H9 (cell line): ENCODE measurements around the gene PDHX. TPM values are rescaled to one million over a fixed set of nuclear protein-coding genes. Genes with fewer than 3 reads are reported as not detected.

Experiments
- DNase-seq: peaks from one replicate; pipeline ENCODE4 v3.0.0-alpha.2; 2017
- H2AFZ ChIP-seq: one replicate; pipeline ENCODE4 v1.6.1; 2013; ENCODE audit warnings: mild to moderate bottlenecking, low read length, control low read depth, moderate library complexity
- H2AK5ac ChIP-seq: 2 replicates; pipeline ENCODE4 v1.6.1; 2013; ENCODE audit warnings: low read length, control low read depth, mixed read lengths; ENCODE audit not compliant: insufficient read length
- H2BK120ac ChIP-seq: one replicate; pipeline ENCODE4 v1.6.1; 2013; ENCODE audit warnings: low read depth, mild to moderate bottlenecking, low read length, control low read depth, inconsistent platforms; ENCODE audit not compliant: poor library complexity, severe bottlenecking
- H2BK12ac ChIP-seq: 2 replicates; pipeline ENCODE4 v1.6.1; 2013; ENCODE audit warnings: low read length, control low read depth, mixed read lengths, low read depth; ENCODE audit not compliant: insufficient read length
- H2BK15ac ChIP-seq: 2 replicates; pipeline ENCODE4 v1.6.1; 2013; ENCODE audit warnings: low read depth, low read length, control low read depth
- H2BK20ac ChIP-seq: one replicate; pipeline ENCODE4 v1.6.1; 2013; ENCODE audit warnings: low read depth, mild to moderate bottlenecking, low read length, control low read depth, inconsistent platforms; ENCODE audit not compliant: poor library complexity, severe bottlenecking
- H2BK5ac ChIP-seq: 2 replicates; pipeline ENCODE4 v1.6.1; 2013; ENCODE audit warnings: low read length, control low read depth, mixed read lengths; ENCODE audit not compliant: insufficient read length
- H3K14ac ChIP-seq: 2 replicates; pipeline ENCODE4 v1.6.1; 2013; ENCODE audit warnings: low read length, control low read depth; ENCODE audit not compliant: insufficient read depth
- H3K18ac ChIP-seq: 2 replicates; pipeline ENCODE4 v1.6.1; 2013; ENCODE audit warnings: low read depth, mild to moderate bottlenecking, mixed read lengths, low read length, control low read depth; ENCODE audit not compliant: insufficient read length
- H3K23ac ChIP-seq: 2 replicates; pipeline ENCODE4 v1.6.1; 2013; ENCODE audit warnings: low read length, control low read depth, mixed read lengths, low read depth; ENCODE audit not compliant: insufficient read length
- H3K23me2 ChIP-seq: 2 replicates; pipeline ENCODE4 v1.6.1; 2013; ENCODE audit warnings: low read depth, mild to moderate bottlenecking, mixed read lengths, low read length, control low read depth; ENCODE audit not compliant: insufficient read length, poor library complexity, severe bottlenecking
- H3K27ac ChIP-seq: 2 replicates; pipeline ENCODE4 v1.5.1; 2013; ENCODE audit warnings: low read length, control low read depth, mixed read lengths, low read depth; ENCODE audit not compliant: insufficient read length
- H3K27me3 ChIP-seq: 2 replicates; pipeline ENCODE4 v1.6.1; 2013; ENCODE audit warnings: low read length, control low read depth, inconsistent platforms; ENCODE audit not compliant: insufficient read depth
- H3K4ac ChIP-seq: 2 replicates; pipeline ENCODE4 v1.6.1; 2013; ENCODE audit warnings: low read depth, mild to moderate bottlenecking, control low read depth, inconsistent platforms, low read length, moderate library complexity
- H3K4me1 ChIP-seq: 2 replicates; pipeline ENCODE4 v1.6.1; 2013; ENCODE audit warnings: low read length, control low read depth, inconsistent platforms; ENCODE audit not compliant: insufficient read depth
- H3K4me2 ChIP-seq: 2 replicates; pipeline ENCODE4 v1.6.1; 2013; ENCODE audit warnings: low read length, control low read depth, mixed read lengths; ENCODE audit not compliant: insufficient read length, insufficient read depth
- H3K56ac ChIP-seq: 2 replicates; pipeline ENCODE4 v1.6.1; 2013; ENCODE audit warnings: low read depth, mild to moderate bottlenecking, mixed read lengths, low read length, control low read depth; ENCODE audit not compliant: insufficient read length
- H3K79me1 ChIP-seq: 2 replicates; pipeline ENCODE4 v1.6.1; 2013; ENCODE audit warnings: low read depth, mild to moderate bottlenecking, moderate library complexity, low read length, control low read depth, inconsistent platforms; ENCODE audit not compliant: insufficient read depth, poor library complexity, severe bottlenecking
- H3K79me2 ChIP-seq: 2 replicates; pipeline ENCODE4 v1.6.1; 2013; ENCODE audit warnings: low read length, control low read depth, inconsistent platforms; ENCODE audit not compliant: insufficient read depth
- H3K9ac ChIP-seq: 2 replicates; pipeline ENCODE4 v1.6.1; 2013; ENCODE audit warnings: low read length, control low read depth, mixed read lengths; ENCODE audit not compliant: insufficient read length; ENCODE audit errors: extremely low read depth
- H3K9me3 ChIP-seq: one replicate; pipeline ENCODE4 v1.6.1; 2013; ENCODE audit warnings: low read depth, low read length, inconsistent platforms; ENCODE audit not compliant: control insufficient read depth
- H3T11ph ChIP-seq: one replicate; pipeline ENCODE4 v1.6.1; 2013; ENCODE audit warnings: mild to moderate bottlenecking, low read length, control low read depth, inconsistent platforms
- H4K20me1 ChIP-seq: one replicate; pipeline ENCODE4 v1.6.1; 2013; ENCODE audit not compliant: control insufficient read depth, insufficient read length, insufficient read depth
- H4K5ac ChIP-seq: 2 replicates; pipeline ENCODE4 v1.6.1; 2013; ENCODE audit warnings: low read depth, mild to moderate bottlenecking, mixed read lengths, low read length, control low read depth; ENCODE audit not compliant: insufficient read length
- H4K8ac ChIP-seq: replicated peaks from 2 replicates; pipeline ENCODE4 v1.6.1; 2013; ENCODE audit warnings: low read length, control low read depth, mixed read lengths, low read depth; ENCODE audit not compliant: insufficient read length
- H4K91ac ChIP-seq: 2 replicates; pipeline ENCODE4 v1.6.1; 2013; ENCODE audit warnings: low read depth, mild to moderate bottlenecking, moderate library complexity, mixed read lengths, low read length, control low read depth; ENCODE audit not compliant: insufficient read length
- H3K27ac Mint-ChIP-seq, 3 experiments: 2 replicates in 2 of 3; 3 replicates in 1 of 3; pipeline ENCODE4 v1.8.0; 2020 to 2021; ENCODE audit warnings: mixed read lengths in 3 of 3, mild to moderate bottlenecking in 1 of 3, moderate library complexity in 1 of 3
- H3K27me3 Mint-ChIP-seq: 2 replicates; pipeline ENCODE4 v1.8.0; 2021; ENCODE audit warnings: low read depth, mild to moderate bottlenecking, moderate library complexity, mixed read lengths
- H3K36me3 Mint-ChIP-seq, 3 experiments: 2 replicates in 2 of 3; 3 replicates in 1 of 3; pipeline ENCODE4 v1.8.0; 2020 to 2021; ENCODE audit warnings: low read depth in 3 of 3, mixed read lengths in 3 of 3; ENCODE audit not compliant: insufficient read depth in 1 of 3
- H3K4me1 Mint-ChIP-seq, 2 experiments: 2 replicates each; pipeline ENCODE4 v1.8.0; 2020; ENCODE audit warnings: mixed read lengths in 2 of 2
- H3K4me3 Mint-ChIP-seq, 2 experiments: 2 replicates in 1 of 2; 3 replicates in 1 of 2; pipeline ENCODE4 v1.8.0; 2020 to 2021; ENCODE audit warnings: mild to moderate bottlenecking in 2 of 2, mixed read lengths in 2 of 2, moderate library complexity in 1 of 2
- H3K9me3 Mint-ChIP-seq, 2 experiments: 2 replicates in 1 of 2; 3 replicates in 1 of 2; pipeline ENCODE4 v1.8.0; 2020; ENCODE audit warnings: mild to moderate bottlenecking in 2 of 2, mixed read lengths in 2 of 2, moderate library complexity in 1 of 2
- WGBS: extraction: QIAGEN DNeasy Blood & Tissue Kit; methylation state at CpG from one replicate; pipeline ENCODE4 v1.1.7; 2013; ENCODE audit warnings: missing lambda C conversion rate, low lambda C conversion rate, mixed read lengths; ENCODE audit not compliant: insufficient read length; ENCODE audit errors: extremely low coverage; 5-methylcytosine and 5-hydroxymethylcytosine counted together
- total RNA-seq: library from RNA; stranded (reverse); gene quantifications from 2 replicates; pipeline ENCODE4 v1.2.1, GENCODE V29; 2021
- TF ChIP-seq, protein P1 (sequence below): fragments of 200-600 bp; sonication (generic); conservative IDR thresholded peaks from 3 replicates; pipeline ENCODE4 v1.8.0; 2021; ENCODE audit warnings: antibody characterized with exemption, mild to moderate bottlenecking

Gene PDHX
- total RNA-seq, 1 experiment from 2014 or later: 40.1 TPM

- Histone ChIP-seq H3K23me2 (no peaks in the 10 kb centered on the region), H3K9me3 (no peaks in the 10 kb centered on the region), H3K9ac (no peak overlapping the region), H4K8ac (no peak overlapping the region), H3K27me3 (no peaks in the 10 kb centered on the region), H4K20me1 (no peaks in the 10 kb centered on the region), H3K23ac (no peak overlapping the region), H3K27ac (no peak overlapping the region), H2BK120ac (no peak overlapping the region), H3K4me1 (no peaks in the 10 kb centered on the region), H3K79me2 (no peaks in the 10 kb centered on the region), H2AFZ (no peak overlapping the region), H3K4me2 (no peak overlapping the region), H3T11ph (no peak overlapping the region), H4K91ac (no peak overlapping the region), H2AK5ac (no peak overlapping the region), H2BK12ac (no peak overlapping the region), H2BK20ac (no peak overlapping the region), H3K18ac (no peak overlapping the region), H3K56ac (no peak overlapping the region), H2BK5ac (no peak overlapping the region), H2BK15ac (no peak overlapping the region), H4K5ac (no peak overlapping the region), H3K14ac (no peak overlapping the region), H3K4ac (no peak overlapping the region), H3K79me1 (no peaks in the 10 kb centered on the region)
- Mint-ChIP-seq H3K4me1 (no peaks in the 10 kb centered on the region), H3K9me3 (no peaks in the 10 kb centered on the region), H3K4me3 (no peak overlapping the region), H3K36me3 (no peaks in the 10 kb centered on the region), H3K27ac (no peak overlapping the region), H3K27me3 (no peaks in the 10 kb centered on the region; the same call in 1 of the 2 replicates)
- no peak for DNase-seq
- no CpG with 5 or more reads among the region's 3 CpGs for WGBS
- TF ChIP-seq, protein P1, sequence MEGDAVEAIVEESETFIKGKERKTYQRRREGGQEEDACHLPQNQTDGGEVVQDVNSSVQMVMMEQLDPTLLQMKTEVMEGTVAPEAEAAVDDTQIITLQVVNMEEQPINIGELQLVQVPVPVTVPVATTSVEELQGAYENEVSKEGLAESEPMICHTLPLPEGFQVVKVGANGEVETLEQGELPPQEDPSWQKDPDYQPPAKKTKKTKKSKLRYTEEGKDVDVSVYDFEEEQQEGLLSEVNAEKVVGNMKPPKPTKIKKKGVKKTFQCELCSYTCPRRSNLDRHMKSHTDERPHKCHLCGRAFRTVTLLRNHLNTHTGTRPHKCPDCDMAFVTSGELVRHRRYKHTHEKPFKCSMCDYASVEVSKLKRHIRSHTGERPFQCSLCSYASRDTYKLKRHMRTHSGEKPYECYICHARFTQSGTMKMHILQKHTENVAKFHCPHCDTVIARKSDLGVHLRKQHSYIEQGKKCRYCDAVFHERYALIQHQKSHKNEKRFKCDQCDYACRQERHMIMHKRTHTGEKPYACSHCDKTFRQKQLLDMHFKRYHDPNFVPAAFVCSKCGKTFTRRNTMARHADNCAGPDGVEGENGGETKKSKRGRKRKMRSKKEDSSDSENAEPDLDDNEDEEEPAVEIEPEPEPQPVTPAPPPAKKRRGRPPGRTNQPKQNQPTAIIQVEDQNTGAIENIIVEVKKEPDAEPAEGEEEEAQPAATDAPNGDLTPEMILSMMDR: no peak; the same call in 2 of the 3 replicates
Measured at GRCh38 chr11:34997952-34998528, 81.6 kb downstream of the PDHX start.
